ENCODE results near the gene SLC66A1.
"Not testable (repeated sequence)": the region's sequence is repeated elsewhere in the genome, so short reads cannot be mapped to it uniquely, and the experiment has no call there.

- not testable (repeated sequence) for TF ChIP-seq GTF2F1 (IDR thresholded peaks at IDR 0.05; ENCODE audit: low read length); CTCF (CRISPR knock-in tag; IDR thresholded peaks at IDR 0.05); KMT2A (CRISPR knock-in tag; IDR thresholded peaks at IDR 0.05); ZBTB7A (CRISPR knock-in tag; IDR thresholded peaks at IDR 0.05); DR1 (CRISPR knock-in tag; IDR thresholded peaks at IDR 0.05); NFRKB (IDR thresholded peaks at IDR 0.05); ZNF784 (CRISPR knock-in tag; IDR thresholded peaks at IDR 0.05; ENCODE audit: borderline replicate concordance); ZNF274 (CRISPR knock-in tag; IDR thresholded peaks at IDR 0.05); HBP1 (CRISPR knock-in tag; IDR thresholded peaks at IDR 0.05; ENCODE audit: low read depth)
Observed at GRCh38 chr1:19288324-19289241, 23.5 kb upstream of the SLC66A1 start, which contains the start of gene AKR7A3.

All from HepG2 (cell line).